AG09309 (cell line): ENCODE data around the gene BCDIN3D.

ENCODE experiments used
- DNase-seq: peaks from one replicate; pipeline ENCODE4 v3.0.0-alpha.2; 2010; ENCODE audit warnings: low read depth
- H3K4me3 ChIP-seq: 2 replicates; pipeline ENCODE4 v1.5.1; 2011; ENCODE audit warnings: mild to moderate bottlenecking, low read depth, low read length, moderate library complexity; ENCODE audit not compliant: control insufficient read depth
- CTCF ChIP-seq: IDR thresholded peaks from 2 replicates; pipeline ENCODE4 v1.5.1; 2011; ENCODE audit warnings: mild to moderate bottlenecking, low read depth, low read length, inconsistent platforms; ENCODE audit not compliant: insufficient read depth, control insufficient read depth; ENCODE audit errors: missing control alignments

The BCDIN3D gene

GRCh38 chr12:49803693-49804450 is 39.0 kb downstream of the BCDIN3D start:
- DNase-seq: no peak
- no peak overlapping the region for H3K4me3 ChIP-seq
- no peak for TF ChIP-seq CTCF

GRCh38 chr12:49801141-49802063 is 41.5 kb downstream of the BCDIN3D start:
- H3K4me3 ChIP-seq: no peak overlapping the region
- DNase-seq: no peak
- TF ChIP-seq CTCF: no peak

- DNase-seq: no peak
- TF ChIP-seq CTCF: no peak
- no peak overlapping the region for H3K4me3 ChIP-seq
These were observed 42.3 kb downstream of the BCDIN3D start for GRCh38 chr12:49800421-49801140.

GRCh38 chr12:49798934-49799333 is 44.0 kb downstream of the BCDIN3D start:
- no peak for TF ChIP-seq CTCF
- no peak for DNase-seq
- H3K4me3 ChIP-seq: no peak overlapping the region

- no peak overlapping the region for H3K4me3 ChIP-seq
- DNase-seq: no peak
- TF ChIP-seq CTCF: no peak
These were observed 44.7 kb downstream of the BCDIN3D start for GRCh38 chr12:49798248-49798647.

- no peak for DNase-seq
- no peak for TF ChIP-seq CTCF
- H3K4me3 ChIP-seq: no peak overlapping the region
These were observed 45.5 kb downstream of the BCDIN3D start for GRCh38 chr12:49797449-49797776.
